Dermis microvascular lymphatic vessel endothelial cell (primary cell): ENCODE measurements around the gene ZBTB7A. TPM values are rescaled to one million over a fixed set of nuclear protein-coding genes. Genes with fewer than 3 reads are reported as not detected.
A peak's percentile ranks its signal among the peaks of the same experiment; 100 is the strongest.

Experiments used
- DNase-seq, 2 donors: peaks; one replicate each; pipeline versions ENCODE4 v3.0.0 to v3.0.0-alpha.2; 2010; ENCODE audit warnings: low read depth in 2 of 2
- total RNA-seq: library from RNA; depleted of rRNA; stranded (reverse); fragments of >200 nt; gene quantifications from 2 replicates; pipeline ENCODE4 v1.2.1, GENCODE V29; 2014

ZBTB7A gene
- total RNA-seq, 1 donor from 2014 or later = 7.2 TPM

GRCh38 chr19:4054441-4055208 lies 12.1 kb downstream of the ZBTB7A start:
- no peak for DNase-seq

- no peak for DNase-seq
Measured at GRCh38 chr19:4053423-4054324, 13.0 kb downstream of the ZBTB7A start.

- no peak for DNase-seq
Measured at GRCh38 chr19:4052993-4053422, 13.7 kb downstream of the ZBTB7A start.

- DNase-seq = peak in 1 of 2 donors; percentile 30
Measured at GRCh38 chr19:4052114-4052992, 14.3 kb downstream of the ZBTB7A start.

GRCh38 chr19:4051175-4052101 lies 15.3 kb downstream of the ZBTB7A start:
- no peak for DNase-seq

- no peak for DNase-seq
Measured at GRCh38 chr19:4049432-4049831, 17.3 kb downstream of the ZBTB7A start.

GRCh38 chr19:4046946-4047683 lies 19.6 kb downstream of the ZBTB7A start:
- no peak for DNase-seq

- no peak for DNase-seq
Measured at GRCh38 chr19:4046362-4046691, 20.4 kb downstream of the ZBTB7A start.

- no peak for DNase-seq
Measured at GRCh38 chr19:4045597-4046361, 20.9 kb downstream of the ZBTB7A start.

- no peak for DNase-seq
Measured at GRCh38 chr19:4044990-4045465, 21.7 kb downstream of the ZBTB7A start.

- DNase-seq = no peak
Measured at GRCh38 chr19:4043966-4044715, 22.6 kb downstream of the ZBTB7A start.

- DNase-seq = no peak
Measured at GRCh38 chr19:4043401-4043800, 23.3 kb downstream of the ZBTB7A start.

GRCh38 chr19:4042731-4043082 lies 24.0 kb downstream of the ZBTB7A start:
- DNase-seq = no peak

GRCh38 chr19:4042064-4042730 lies 24.5 kb downstream of the ZBTB7A start:
- DNase-seq = no peak

GRCh38 chr19:4038661-4039423 lies 27.9 kb downstream of the ZBTB7A start:
- DNase-seq = no peak

- no peak for DNase-seq
Measured at GRCh38 chr19:4038057-4038456, 28.6 kb downstream of the ZBTB7A start.
